Neural cell (in vitro differentiated cells): ENCODE results near the gene RET.

Experiments
- EZH2 ChIP-seq: fragments of 200-600, 300-800 bp; shearing (Covaris generic), sonication (generic); IDR thresholded peaks from 2 replicates; pipeline ENCODE4 v1.6.1; 2014; ENCODE audit warnings: antibody characterized with exemption, low read length, borderline replicate concordance, mild to moderate bottlenecking; ENCODE audit not compliant: insufficient read depth, poor library complexity, severe bottlenecking
- POLR2AphosphoS5 ChIP-seq: IDR thresholded peaks from 2 replicates; pipeline ENCODE4 v1.6.1; 2012
- RAD21 ChIP-seq: fragments of 450-650 bp; conservative IDR thresholded peaks from 2 replicates; pipeline ENCODE4 v1.6.1; 2014; ENCODE audit warnings: antibody characterized with exemption, mild to moderate bottlenecking, moderate library complexity
- REST ChIP-seq: IDR thresholded peaks from 2 replicates; pipeline ENCODE4 v1.6.1; 2012; ENCODE audit warnings: borderline replicate concordance
- TAF1 ChIP-seq: IDR thresholded peaks from 2 replicates; pipeline ENCODE4 v1.6.1; 2012; ENCODE audit warnings: low read depth
- TF ChIP-seq, protein P1 (sequence below): fragments of 450-650 bp; IDR thresholded peaks from 2 replicates; pipeline ENCODE4 v1.5.1; 2014; ENCODE audit warnings: antibody characterized with exemption, mild to moderate bottlenecking, moderate library complexity; ENCODE audit not compliant: poor library complexity, severe bottlenecking

- TF ChIP-seq, protein P1, sequence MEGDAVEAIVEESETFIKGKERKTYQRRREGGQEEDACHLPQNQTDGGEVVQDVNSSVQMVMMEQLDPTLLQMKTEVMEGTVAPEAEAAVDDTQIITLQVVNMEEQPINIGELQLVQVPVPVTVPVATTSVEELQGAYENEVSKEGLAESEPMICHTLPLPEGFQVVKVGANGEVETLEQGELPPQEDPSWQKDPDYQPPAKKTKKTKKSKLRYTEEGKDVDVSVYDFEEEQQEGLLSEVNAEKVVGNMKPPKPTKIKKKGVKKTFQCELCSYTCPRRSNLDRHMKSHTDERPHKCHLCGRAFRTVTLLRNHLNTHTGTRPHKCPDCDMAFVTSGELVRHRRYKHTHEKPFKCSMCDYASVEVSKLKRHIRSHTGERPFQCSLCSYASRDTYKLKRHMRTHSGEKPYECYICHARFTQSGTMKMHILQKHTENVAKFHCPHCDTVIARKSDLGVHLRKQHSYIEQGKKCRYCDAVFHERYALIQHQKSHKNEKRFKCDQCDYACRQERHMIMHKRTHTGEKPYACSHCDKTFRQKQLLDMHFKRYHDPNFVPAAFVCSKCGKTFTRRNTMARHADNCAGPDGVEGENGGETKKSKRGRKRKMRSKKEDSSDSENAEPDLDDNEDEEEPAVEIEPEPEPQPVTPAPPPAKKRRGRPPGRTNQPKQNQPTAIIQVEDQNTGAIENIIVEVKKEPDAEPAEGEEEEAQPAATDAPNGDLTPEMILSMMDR, result no peak
- no peak for TF ChIP-seq TAF1
- TF ChIP-seq EZH2, result no peak
- TF ChIP-seq RAD21, result no peak
- TF ChIP-seq POLR2AphosphoS5, result no peak
- no peak for TF ChIP-seq REST
Measured at GRCh38 chr10:43122096-43122495, 45.2 kb downstream of the RET start.
